ENCODE measurements around the gene KRTDAP. TPM values are rescaled to one million over a fixed set of nuclear protein-coding genes. Genes with fewer than 3 reads are reported as not detected.

Gene KRTDAP
- total RNA-seq, 1 donor from 2014 or later = not detected

DNA sequence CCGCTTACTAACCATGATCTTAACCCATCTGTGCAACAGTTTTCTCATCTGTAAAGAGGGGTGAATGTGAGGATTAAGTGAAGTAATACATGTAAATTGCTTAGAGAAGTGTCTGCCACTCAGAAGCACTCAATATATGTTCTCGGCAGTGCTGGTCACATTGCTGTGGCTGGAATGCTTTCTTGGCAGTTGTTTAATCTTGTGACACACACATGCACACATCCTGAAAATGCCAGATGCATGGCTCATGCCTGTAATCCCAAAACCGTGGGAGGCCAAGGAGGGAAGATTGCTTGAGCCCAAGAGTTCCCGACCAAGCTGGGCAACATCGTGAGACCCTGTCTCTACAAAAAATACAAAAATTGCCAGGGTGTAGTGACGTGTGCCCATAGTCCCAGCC lies 28.0 kb upstream of the KRTDAP start:
- H3K9me3 Mint-ChIP-seq (ENCODE audit: unreplicated experiment) = peaks cover 6% of the 10 kb centered on the region
- H3K27ac Mint-ChIP-seq (ENCODE audit: unreplicated experiment) = no peak overlapping the region
- no peak for TF ChIP-seq CTCF (IDR thresholded peaks at IDR 0.05; ENCODE audit: partially characterized antibody, unreplicated experiment)
- H3K4me3 Mint-ChIP-seq (ENCODE audit: unreplicated experiment) = no peak overlapping the region
- H3K36me3 Mint-ChIP-seq (ENCODE audit: unreplicated experiment) = no peaks in the 10 kb centered on the region
- peaks cover 10% of the 10 kb centered on the region for H3K27me3 Mint-ChIP-seq (ENCODE audit: unreplicated experiment)
- no peaks in the 10 kb centered on the region for H3K4me1 Mint-ChIP-seq (ENCODE audit: low read depth, unreplicated experiment)
- DNase-seq = no peak

- Mint-ChIP-seq H3K4me3 (ENCODE audit: unreplicated experiment) (no peak overlapping the region), H3K4me1 (ENCODE audit: low read depth, unreplicated experiment) (no peaks in the 10 kb centered on the region), H3K36me3 (ENCODE audit: unreplicated experiment) (no peaks in the 10 kb centered on the region), H3K27me3 (ENCODE audit: unreplicated experiment) (peaks cover 6% of the 10 kb centered on the region), H3K9me3 (ENCODE audit: unreplicated experiment) (peaks cover 9% of the 10 kb centered on the region), H3K27ac (ENCODE audit: unreplicated experiment) (no peak overlapping the region)
- no peak for DNase-seq
- no peak for TF ChIP-seq CTCF (IDR thresholded peaks at IDR 0.05; ENCODE audit: partially characterized antibody, unreplicated experiment)
Observed at GRCh38 chr19:35517342-35517741, 27.1 kb upstream of the KRTDAP start.

GRCh38 chr19:35516310-35516709 lies 26.0 kb upstream of the KRTDAP start:
- H3K27ac Mint-ChIP-seq (ENCODE audit: unreplicated experiment) = no peak overlapping the region
- H3K4me3 Mint-ChIP-seq (ENCODE audit: unreplicated experiment) = no peak overlapping the region

GRCh38 chr19:35514282-35514809 lies 24.1 kb upstream of the KRTDAP start:
- no peaks in the 10 kb centered on the region for H3K36me3 Mint-ChIP-seq (ENCODE audit: unreplicated experiment)
- no peaks in the 10 kb centered on the region for H3K4me1 Mint-ChIP-seq (ENCODE audit: low read depth, unreplicated experiment)
- H3K27ac Mint-ChIP-seq (ENCODE audit: unreplicated experiment) = no peak overlapping the region
- peaks cover 14% of the 10 kb centered on the region for H3K27me3 Mint-ChIP-seq (ENCODE audit: unreplicated experiment)
- H3K4me3 Mint-ChIP-seq (ENCODE audit: unreplicated experiment) = no peak overlapping the region
- no peak for TF ChIP-seq CTCF (IDR thresholded peaks at IDR 0.05; ENCODE audit: partially characterized antibody, unreplicated experiment)
- H3K9me3 Mint-ChIP-seq (ENCODE audit: unreplicated experiment) = peaks cover 8% of the 10 kb centered on the region
- DNase-seq = no peak

More at GRCh38 chr19:35516310-35516709, 26.0 kb upstream of the KRTDAP start:
- Mint-ChIP-seq H3K27me3 (ENCODE audit: unreplicated experiment) (peaks cover 9% of the 10 kb centered on the region), H3K36me3 (ENCODE audit: unreplicated experiment) (no peaks in the 10 kb centered on the region), H3K4me1 (ENCODE audit: low read depth, unreplicated experiment) (no peaks in the 10 kb centered on the region), H3K9me3 (ENCODE audit: unreplicated experiment) (peaks cover 9% of the 10 kb centered on the region)
- no peak for DNase-seq
- no peak for TF ChIP-seq CTCF (IDR thresholded peaks at IDR 0.05; ENCODE audit: partially characterized antibody, unreplicated experiment)

DNA sequence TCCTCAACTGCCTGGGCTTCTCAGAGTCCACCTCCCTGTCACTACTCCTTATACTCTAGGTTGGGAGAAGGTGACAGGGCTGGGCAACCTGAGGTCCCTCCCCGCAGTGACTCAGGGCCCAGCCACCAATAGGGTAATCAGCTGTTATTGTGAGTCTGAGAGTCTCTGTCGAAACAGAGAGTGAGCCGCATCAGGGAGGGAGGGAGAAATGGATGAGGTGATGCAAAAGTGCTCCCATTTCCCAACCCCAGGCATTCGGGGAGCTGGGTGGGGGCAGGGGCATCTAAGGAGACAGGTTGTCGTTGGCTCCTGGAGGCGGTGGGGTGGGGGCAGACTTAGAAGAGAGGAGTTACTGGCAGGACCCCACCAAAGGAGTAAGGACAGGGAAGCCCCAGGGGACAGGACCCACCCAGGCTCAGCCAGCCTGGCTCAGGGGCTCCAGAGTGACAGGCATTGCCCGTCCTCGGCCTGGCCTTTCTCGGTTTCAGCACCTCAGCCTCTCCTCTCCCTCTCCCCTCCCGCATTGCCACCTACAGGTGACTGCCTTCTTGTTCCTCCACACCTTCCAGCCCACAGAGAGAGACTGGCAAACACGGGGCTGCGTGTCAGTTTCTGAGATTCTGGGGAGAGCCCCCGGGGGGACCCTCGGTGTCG lies 23.5 kb upstream of the KRTDAP start, which contains the start of gene DMKN:
Gene DMKN (minus strand): TSS at position 22 of the 654 bp plus-strand sequence. CDS start 174 bp downstream, outside the sequence.
- no peak for TF ChIP-seq CTCF (IDR thresholded peaks at IDR 0.05; ENCODE audit: partially characterized antibody, unreplicated experiment)
- peaks cover 16% of the 10 kb centered on the region for H3K27me3 Mint-ChIP-seq (ENCODE audit: unreplicated experiment)

More for the DNA sequence above, 23.5 kb upstream of the KRTDAP start, which contains the start of gene DMKN:
- H3K27ac Mint-ChIP-seq (ENCODE audit: unreplicated experiment) = no peak within 1 kb of the TSS
- DNase-seq = no peak
- no peaks in the 10 kb centered on the region for H3K36me3 Mint-ChIP-seq (ENCODE audit: unreplicated experiment)
- no peaks in the 10 kb centered on the region for H3K4me1 Mint-ChIP-seq (ENCODE audit: low read depth, unreplicated experiment)
- H3K9me3 Mint-ChIP-seq (ENCODE audit: unreplicated experiment) = peaks cover 10% of the 10 kb centered on the region
- H3K4me3 Mint-ChIP-seq (ENCODE audit: unreplicated experiment) = no peak within 1 kb of the TSS
